K562 (cell line): Measurements from ENCODE around the gene AGTR1. TPM values are rescaled to one million over a fixed set of nuclear protein-coding genes. Genes with fewer than 3 reads are reported as not detected.

Source experiments
- ATAC-seq: fragments of 200-7000 bp; cut with Tn5 transposase; 3 replicates; pipeline ENCODE4 v1.9.1; 2020; ENCODE audit warnings: moderate library complexity
- BruUV-seq: library from RNA; stranded (reverse); fragments of 400-500 nt; replicated peaks from 2 replicates; lab custom pipeline; 2021; lab: Mats Ljungman, UMichigan
- CTCF ChIA-PET: fragments of 300-600 bp; formaldehyde crosslinking; extraction: SDS; loops from one replicate; lab custom pipeline; 2021; ENCODE audit warnings: low intra/inter-chr PET ratio; lab: Yijun Ruan, JAX
- POLR2A ChIA-PET: fragments of 300-600, 350-650 bp; sonication (Branson Sonifier 250); formaldehyde crosslinking; extraction: SDS; loops from one replicate; lab custom pipeline; 2021; ENCODE audit warnings: antibody characterized with exemption, inconsistent platforms; lab: Yijun Ruan, JAX
- DNase-seq, 4 experiments: peaks; one replicate each; pipeline versions ENCODE4 v3.0.0 to v3.0.0-alpha.2; 2011 to 2018; ENCODE audit warnings: low spot score in 3 of 4, mixed read lengths in 3 of 4; ENCODE audit errors: extremely low read depth in 1 of 4
- FAIRE-seq: peaks from 2 replicates; lab custom pipeline; 2011; peaks lifted over from hg19 to GRCh38; lab: Jason Lieb, UNC
- H2AFZ ChIP-seq: 2 replicates; pipeline ENCODE4 v1.6.0; 2011; ENCODE audit warnings: low read depth, low read length, control low read depth, inconsistent platforms
- H3K27ac ChIP-seq: fragments of 200-600 bp; 3 replicates; pipeline ENCODE4 v1.8.0; 2011; ENCODE audit warnings: low read depth, mild to moderate bottlenecking, control low read depth, inconsistent platforms, low read length, moderate library complexity, mixed read lengths; ENCODE audit errors: extremely low read depth
- H3K27me3 ChIP-seq, 2 experiments: fragments of 300-600 bp in 1 of 2; 2 replicates in 1 of 2; 3 replicates in 1 of 2; pipeline versions ENCODE4 v1.6.0 to v1.8.0; 2011; ENCODE audit warnings: inconsistent platforms in 2 of 2, low read length in 2 of 2, mild to moderate bottlenecking in 1 of 2, mixed read lengths in 1 of 2, moderate library complexity in 1 of 2; ENCODE audit not compliant: control insufficient read depth in 2 of 2, insufficient read depth in 2 of 2
- H3K36me3 ChIP-seq: fragments of 300-600 bp; 3 replicates; pipeline ENCODE4 v1.8.0; 2011; ENCODE audit warnings: mild to moderate bottlenecking, low read length, inconsistent platforms; ENCODE audit not compliant: control insufficient read depth, insufficient read depth
- H3K4me1 ChIP-seq, 2 experiments: fragments of 200-600 bp in 1 of 2; replicated peaks in 1 of 2; 2 replicates in 1 of 2; 3 replicates in 1 of 2; pipeline versions ENCODE4 v1.5.1 to v1.8.0; 2011; ENCODE audit warnings: inconsistent platforms in 2 of 2, low read length in 2 of 2, mild to moderate bottlenecking in 1 of 2, mixed read lengths in 1 of 2, moderate library complexity in 1 of 2; ENCODE audit not compliant: control insufficient read depth in 2 of 2, insufficient read depth in 2 of 2
- H3K4me2 ChIP-seq: 2 replicates; pipeline ENCODE4 v1.6.1; 2011; ENCODE audit warnings: low read length, control low read depth, inconsistent platforms, mixed read lengths; ENCODE audit not compliant: insufficient read depth
- H3K4me3 ChIP-seq: fragments of 200-600 bp; sonication (generic), shearing (Covaris generic); 2 replicates; pipeline ENCODE4 v1.5.1; 2016; ENCODE audit warnings: control low read depth, inconsistent platforms
- H3K79me2 ChIP-seq: fragments of 200-600 bp; 3 replicates; pipeline ENCODE4 v1.8.0; 2011; ENCODE audit warnings: low read length, inconsistent platforms; ENCODE audit not compliant: control insufficient read depth, insufficient read depth
- H3K9ac ChIP-seq, 2 experiments: 2 replicates each; pipeline versions ENCODE4 v1.6.0 to v1.6.1; 2011; ENCODE audit warnings: low read depth in 2 of 2, low read length in 2 of 2, control low read depth in 1 of 2, inconsistent platforms in 1 of 2, mild to moderate bottlenecking in 1 of 2, mixed read lengths in 1 of 2; ENCODE audit not compliant: insufficient read depth in 1 of 2
- H3K9me1 ChIP-seq: one replicate; pipeline ENCODE4 v1.6.0; 2011; ENCODE audit warnings: inconsistent platforms, mild to moderate bottlenecking, low read length, moderate library complexity; ENCODE audit not compliant: control insufficient read depth, insufficient read depth
- H3K9me3 ChIP-seq: replicated peaks from 2 replicates; pipeline ENCODE4 v1.5.1; 2011; ENCODE audit warnings: low read depth, low read length, inconsistent platforms; ENCODE audit not compliant: control insufficient read depth, insufficient read depth
- H4K20me1 ChIP-seq: replicated peaks from 2 replicates; pipeline ENCODE4 v1.6.1; 2011; ENCODE audit warnings: low read length, inconsistent platforms, mixed read lengths; ENCODE audit not compliant: control insufficient read depth, insufficient read depth
- ERF ChIP-seq: fragments of 450-650 bp; formaldehyde crosslinking; IDR thresholded peaks from 2 replicates; pipeline ENCODE4 v1.4.0; 2020; ENCODE audit warnings: mild to moderate bottlenecking, mixed read lengths
- EWSR1 ChIP-seq: fragments of 450-650 bp; IDR thresholded peaks from 2 replicates; pipeline ENCODE4 v1.6.1; 2018; ENCODE audit warnings: borderline replicate concordance, mild to moderate bottlenecking, low read depth, moderate library complexity; ENCODE audit not compliant: partially characterized antibody
- GATAD2B ChIP-seq: fragments of 450-650 bp; IDR thresholded peaks from 2 replicates; pipeline ENCODE4 v1.6.1; 2017; ENCODE audit warnings: mild to moderate bottlenecking, borderline replicate concordance
- IRF1 ChIP-seq: sonication (generic); formaldehyde crosslinking; IDR thresholded peaks from 2 replicates; pipeline ENCODE4 v1.8.0; 2022; ENCODE audit warnings: missing genetic modification reagents, mild to moderate bottlenecking, borderline replicate concordance
- KLF6 ChIP-seq: fragments of 250-450 bp; sonication (Bioruptor Pico); IDR thresholded peaks from 2 replicates; pipeline ENCODE4 v1.4.0; 2020; ENCODE audit warnings: mild to moderate bottlenecking, moderate library complexity, borderline replicate concordance
- SLC30A9 ChIP-seq: fragments of 250-450 bp; sonication (Bioruptor Pico); IDR thresholded peaks from 2 replicates; pipeline ENCODE4 v1.8.0; 2022; ENCODE audit warnings: mild to moderate bottlenecking, moderate library complexity
- TAF1 ChIP-seq: IDR thresholded peaks from 2 replicates; pipeline ENCODE4 v1.6.1; 2011; ENCODE audit warnings: mild to moderate bottlenecking, low read length, moderate library complexity; ENCODE audit not compliant: insufficient read depth, control insufficient read depth, severe bottlenecking; ENCODE audit errors: extremely low read depth
- YBX1 ChIP-seq: fragments of 450-650 bp; IDR thresholded peaks from 2 replicates; pipeline ENCODE4 v1.7.1; 2016; ENCODE audit warnings: mild to moderate bottlenecking
- ZNF140 ChIP-seq: fragments of 250-450 bp; sonication (Bioruptor Pico); IDR thresholded peaks from 2 replicates; pipeline ENCODE4 v1.8.0; 2021; ENCODE audit warnings: moderate library complexity, mild to moderate bottlenecking, inconsistent platforms
- WGBS: fragments of 100-300 bp; shearing (Covaris generic); methylation state at CpG from one replicate; pipeline ENCODE4 v1.1.6; 2016; ENCODE audit warnings: low coverage, mixed read lengths; ENCODE audit not compliant: insufficient coverage; ENCODE audit errors: missing lambda C conversion rate; 5-methylcytosine and 5-hydroxymethylcytosine counted together
- in situ Hi-C: fragments of 300-500 bp; cut with MboI; formaldehyde crosslinking; loops from 4 replicates; pipeline ENCODE4 v1.15.0; 2018; ENCODE audit warnings: inconsistent platforms, mixed read lengths
- intact Hi-C: fragments of 100-400 bp; cut with micrococcal nuclease; formaldehyde crosslinking; loops from 2 replicates; pipeline ENCODE4 v1.14.2; 2022
- polyA plus RNA-seq, 8 experiments: library from polyadenylated mRNA; depleted of rRNA in 4 of 8; stranded (reverse) in 5 of 8; unstranded in 3 of 8; fragments of >200 nt; fragmentation: Nextera tagmentation in 2 of 8; fragmentation: Illumina TruSeq in 1 of 8; extraction: Ambion mirVana in 2 of 8; extraction: Trizol in 1 of 8; gene quantifications; 2 replicates each; pipeline versions ENCODE4 v1.2.1 to v1.2.3, GENCODE V29; 2011 to 2014; ENCODE audit warnings: inconsistent platforms in 1 of 8, missing spikeins in 1 of 8
- total RNA-seq, 7 experiments: library from RNA; depleted of rRNA in 6 of 7; stranded (reverse); fragments of >200 nt in 6 of 7; fragmentation: Illumina TruSeq in 2 of 7; extraction: Trizol in 2 of 7; gene quantifications; 2 replicates each; pipeline versions ENCODE4 v1.2.1 to v1.2.3, GENCODE V29; 2011 to 2021; ENCODE audit warnings: low replicate concordance in 1 of 7
- TF ChIP-seq, protein P1 (sequence below), 2 experiments: fragments of 450-650 bp in 1 of 2; sonication (generic) in 1 of 2; formaldehyde crosslinking; conservative IDR thresholded peaks; 2 replicates each; pipeline versions ENCODE4 v1.4.0 to v1.8.1; 2020 to 2022; ENCODE audit warnings: mild to moderate bottlenecking in 1 of 2, missing genetic modification reagents in 1 of 2
- TF ChIP-seq, protein P2 (sequence below): fragments of 250-450 bp; sonication (Bioruptor Pico); IDR thresholded peaks from 2 replicates; pipeline ENCODE4 v1.8.0; 2022; ENCODE audit warnings: moderate library complexity, mild to moderate bottlenecking, inconsistent platforms
- TF ChIP-seq, protein P3 (sequence below): fragments of 250-450 bp; sonication (Bioruptor Pico); IDR thresholded peaks from 2 replicates; pipeline ENCODE4 v1.8.0; 2022; ENCODE audit warnings: inconsistent platforms, mild to moderate bottlenecking, moderate library complexity, borderline replicate concordance

Gene AGTR1
- total and polyA plus RNA-seq, 9 of the 15 experiments (the other 6 are each of a cell fraction or from before 2014, with no cell fraction given): not detected

- no peak overlapping the region for H3K4me2 ChIP-seq
- DNase-seq: no peak
- TF ChIP-seq KLF6 (no peak), YBX1 (no peak), ERF (no peak), SLC30A9 (CRISPR knock-in tag) (no peak), IRF1 (no peak), TAF1 (no peak), GATAD2B (no peak), EWSR1 (no peak), ZNF140 (no peak)
- TF ChIP-seq, protein P1, sequence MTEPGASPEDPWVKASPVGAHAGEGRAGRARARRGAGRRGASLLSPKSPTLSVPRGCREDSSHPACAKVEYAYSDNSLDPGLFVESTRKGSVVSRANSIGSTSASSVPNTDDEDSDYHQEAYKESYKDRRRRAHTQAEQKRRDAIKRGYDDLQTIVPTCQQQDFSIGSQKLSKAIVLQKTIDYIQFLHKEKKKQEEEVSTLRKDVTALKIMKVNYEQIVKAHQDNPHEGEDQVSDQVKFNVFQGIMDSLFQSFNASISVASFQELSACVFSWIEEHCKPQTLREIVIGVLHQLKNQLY (CRISPR knock-in tag; conservative IDR thresholded peaks at IDR 0.05): no peak
- TF ChIP-seq, protein P2, sequence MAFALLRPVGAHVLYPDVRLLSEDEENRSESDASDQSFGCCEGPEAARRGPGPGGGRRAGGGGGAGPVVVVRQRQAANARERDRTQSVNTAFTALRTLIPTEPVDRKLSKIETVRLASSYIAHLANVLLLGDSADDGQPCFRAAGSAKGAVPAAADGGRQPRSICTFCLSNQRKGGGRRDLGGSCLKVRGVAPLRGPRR (CRISPR knock-in tag): no peak
- TF ChIP-seq, protein P3, sequence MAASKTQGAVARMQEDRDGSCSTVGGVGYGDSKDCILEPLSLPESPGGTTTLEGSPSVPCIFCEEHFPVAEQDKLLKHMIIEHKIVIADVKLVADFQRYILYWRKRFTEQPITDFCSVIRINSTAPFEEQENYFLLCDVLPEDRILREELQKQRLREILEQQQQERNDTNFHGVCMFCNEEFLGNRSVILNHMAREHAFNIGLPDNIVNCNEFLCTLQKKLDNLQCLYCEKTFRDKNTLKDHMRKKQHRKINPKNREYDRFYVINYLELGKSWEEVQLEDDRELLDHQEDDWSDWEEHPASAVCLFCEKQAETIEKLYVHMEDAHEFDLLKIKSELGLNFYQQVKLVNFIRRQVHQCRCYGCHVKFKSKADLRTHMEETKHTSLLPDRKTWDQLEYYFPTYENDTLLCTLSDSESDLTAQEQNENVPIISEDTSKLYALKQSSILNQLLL (CRISPR knock-in tag): no peak
- no peaks in the 10 kb centered on the region for H3K9me1 ChIP-seq
- H3K9ac ChIP-seq: no peak overlapping the region
- no peak for ATAC-seq
- H2AFZ ChIP-seq: no peak overlapping the region
- H4K20me1 ChIP-seq: no peaks in the 10 kb centered on the region
- BruUV-seq: no TSS peak
- H3K79me2 ChIP-seq: no peaks in the 10 kb centered on the region
- no peak for FAIRE-seq
- no peak overlapping the region for H3K4me3 ChIP-seq
- no peaks in the 10 kb centered on the region for H3K36me3 ChIP-seq
- 4% methylated on average over 2 of the region's 2 CpGs for WGBS
- H3K9me3 ChIP-seq: no peaks in the 10 kb centered on the region
- no peaks in the 10 kb centered on the region for H3K4me1 ChIP-seq
- in situ Hi-C loops: no loop called here
- H3K27ac ChIP-seq: no peak overlapping the region
- CTCF ChIA-PET: no interaction called here
- intact Hi-C loops: no loop called here
- POLR2A ChIA-PET: no interaction called here
- no peaks in the 10 kb centered on the region for H3K27me3 ChIP-seq
These were observed 42.6 kb downstream of the AGTR1 start for GRCh38 chr3:148740291-148740690.
